NT2/D1 (cell line): ENCODE measurements around the gene RREB1.

Experiments
- DNase-seq: peaks from one replicate; pipeline ENCODE4 v3.0.0-alpha.2; 2011; ENCODE audit warnings: low read depth, low spot score
- H3K27me3 ChIP-seq: 2 replicates; pipeline ENCODE4 v1.6.0; 2011; ENCODE audit warnings: mild to moderate bottlenecking; ENCODE audit not compliant: insufficient read length, insufficient read depth
- H3K36me3 ChIP-seq: 2 replicates; pipeline ENCODE4 v1.6.1; 2011; ENCODE audit warnings: mild to moderate bottlenecking, low read length, mixed read lengths; ENCODE audit not compliant: insufficient read depth, insufficient read length
- H3K4me1 ChIP-seq: 2 replicates; pipeline ENCODE4 v1.5.1; 2011; ENCODE audit not compliant: insufficient read depth, insufficient read length
- H3K4me3 ChIP-seq: 2 replicates; pipeline ENCODE4 v1.5.1; 2011; ENCODE audit warnings: low read depth; ENCODE audit not compliant: insufficient read length
- H3K9ac ChIP-seq: 2 replicates; pipeline ENCODE4 v1.6.0; 2011; ENCODE audit warnings: low read depth; ENCODE audit not compliant: insufficient read length
- H3K9me3 ChIP-seq: 2 replicates; pipeline ENCODE4 v1.5.1; 2011; ENCODE audit warnings: mild to moderate bottlenecking, low read length; ENCODE audit not compliant: insufficient read depth
- SUZ12 ChIP-seq: IDR thresholded peaks from 2 replicates; pipeline ENCODE4 v1.6.1; 2011; ENCODE audit not compliant: insufficient read length, insufficient read depth; ENCODE audit errors: extremely low read depth
- YY1 ChIP-seq: IDR thresholded peaks from 2 replicates; pipeline ENCODE4 v1.6.1; 2011; ENCODE audit not compliant: insufficient read length, insufficient read depth
- ZNF274 ChIP-seq: IDR thresholded peaks from 2 replicates; pipeline ENCODE4 v1.6.1; 2011; ENCODE audit warnings: mild to moderate bottlenecking, low read depth, low read length

The RREB1 gene

GRCh38 chr6:7267071-7267465, 159.3 kb downstream of the RREB1 start:
- no peaks in the 10 kb centered on the region for H3K36me3 ChIP-seq
- H3K27me3 ChIP-seq: no peaks in the 10 kb centered on the region
- no peak for DNase-seq

GRCh38 chr6:7267466-7268091, 159.8 kb downstream of the RREB1 start:
- no peak for DNase-seq
- H3K36me3 ChIP-seq: no peaks in the 10 kb centered on the region
- H3K27me3 ChIP-seq: no peaks in the 10 kb centered on the region
- H3K4me1 ChIP-seq: peaks cover 4% of the 10 kb centered on the region
- H3K9ac ChIP-seq: no peak overlapping the region
- H3K4me3 ChIP-seq: no peak overlapping the region
- TF ChIP-seq ZNF274 (no peak), YY1 (no peak), SUZ12 (no peak)
- no peaks in the 10 kb centered on the region for H3K9me3 ChIP-seq

More at GRCh38 chr6:7267071-7267465, 159.3 kb downstream of the RREB1 start:
- TF ChIP-seq SUZ12 (no peak), ZNF274 (no peak), YY1 (no peak)
- Histone ChIP-seq H3K4me1 (peaks cover 6% of the 10 kb centered on the region), H3K9ac (no peak overlapping the region), H3K4me3 (no peak overlapping the region), H3K9me3 (no peaks in the 10 kb centered on the region)

GRCh38 chr6:7268362-7268761, 160.6 kb downstream of the RREB1 start:
- Histone ChIP-seq H3K4me3 (no peak overlapping the region), H3K9ac (no peak overlapping the region), H3K36me3 (no peaks in the 10 kb centered on the region), H3K4me1 (peaks cover 4% of the 10 kb centered on the region), H3K9me3 (no peaks in the 10 kb centered on the region), H3K27me3 (no peaks in the 10 kb centered on the region)
- DNase-seq: no peak
- TF ChIP-seq SUZ12: no peak
- no peak for TF ChIP-seq ZNF274
- TF ChIP-seq YY1: no peak

GRCh38 chr6:7268816-7269555, 161.2 kb downstream of the RREB1 start:
- TF ChIP-seq ZNF274 (no peak), YY1 (no peak), SUZ12 (no peak)
- Histone ChIP-seq H3K4me1 (peaks cover 4% of the 10 kb centered on the region), H3K4me3 (no peak overlapping the region), H3K9ac (no peak overlapping the region), H3K36me3 (no peaks in the 10 kb centered on the region), H3K27me3 (no peaks in the 10 kb centered on the region), H3K9me3 (no peaks in the 10 kb centered on the region)
- DNase-seq: no peak

GRCh38 chr6:7269816-7270215, 162.1 kb downstream of the RREB1 start:
- Histone ChIP-seq H3K9ac (no peak overlapping the region), H3K27me3 (no peaks in the 10 kb centered on the region), H3K4me3 (no peak overlapping the region), H3K36me3 (no peaks in the 10 kb centered on the region), H3K4me1 (peaks cover 4% of the 10 kb centered on the region), H3K9me3 (no peaks in the 10 kb centered on the region)
- TF ChIP-seq ZNF274: no peak
- no peak for TF ChIP-seq YY1
- TF ChIP-seq SUZ12: no peak
- no peak for DNase-seq

GRCh38 chr6:7270320-7271204, 162.8 kb downstream of the RREB1 start:
- no peak for TF ChIP-seq SUZ12
- no peak for TF ChIP-seq ZNF274
- no peak for TF ChIP-seq YY1
- H3K4me3 ChIP-seq: no peak overlapping the region
- DNase-seq: no peak

GRCh38 chr6:7271205-7271534, 163.4 kb downstream of the RREB1 start:
- Histone ChIP-seq H3K9me3 (no peaks in the 10 kb centered on the region), H3K9ac (no peak overlapping the region), H3K36me3 (no peaks in the 10 kb centered on the region), H3K4me3 (no peak overlapping the region), H3K27me3 (no peaks in the 10 kb centered on the region), H3K4me1 (peaks cover 4% of the 10 kb centered on the region)
- DNase-seq: no peak
- no peak for TF ChIP-seq YY1
- no peak for TF ChIP-seq SUZ12
- TF ChIP-seq ZNF274: no peak

More at GRCh38 chr6:7270320-7271204, 162.8 kb downstream of the RREB1 start:
- H3K36me3 ChIP-seq: no peaks in the 10 kb centered on the region
- H3K27me3 ChIP-seq: no peaks in the 10 kb centered on the region
- no peak overlapping the region for H3K9ac ChIP-seq
- H3K9me3 ChIP-seq: no peaks in the 10 kb centered on the region
- peaks cover 4% of the 10 kb centered on the region for H3K4me1 ChIP-seq
